T47D (cell line): ENCODE data around the gene PPP1R3A.
"Not testable (repeated sequence)": the region's sequence is repeated elsewhere in the genome, so short reads cannot be mapped to it uniquely, and the experiment has no call there.

Source experiments
- DNase-seq, 2 experiments: peaks; one replicate each; pipeline versions ENCODE4 v3.0.0 to v3.0.0-alpha.2; 2011 to 2012; ENCODE audit warnings: low read depth in 1 of 2, low spot score in 1 of 2
- JUND ChIP-seq: IDR thresholded peaks from 2 replicates; pipeline ENCODE4 v1.6.1; 2012; ENCODE audit warnings: low read depth
- in situ Hi-C: cut with HindIII; loops from 2 replicates; pipeline ENCODE4 v1.10.0; 2016; ENCODE audit warnings: low sequenced_read_pairs, low pct_unique_long_range_greater_than_20kb

Gene PPP1R3A, protein sequence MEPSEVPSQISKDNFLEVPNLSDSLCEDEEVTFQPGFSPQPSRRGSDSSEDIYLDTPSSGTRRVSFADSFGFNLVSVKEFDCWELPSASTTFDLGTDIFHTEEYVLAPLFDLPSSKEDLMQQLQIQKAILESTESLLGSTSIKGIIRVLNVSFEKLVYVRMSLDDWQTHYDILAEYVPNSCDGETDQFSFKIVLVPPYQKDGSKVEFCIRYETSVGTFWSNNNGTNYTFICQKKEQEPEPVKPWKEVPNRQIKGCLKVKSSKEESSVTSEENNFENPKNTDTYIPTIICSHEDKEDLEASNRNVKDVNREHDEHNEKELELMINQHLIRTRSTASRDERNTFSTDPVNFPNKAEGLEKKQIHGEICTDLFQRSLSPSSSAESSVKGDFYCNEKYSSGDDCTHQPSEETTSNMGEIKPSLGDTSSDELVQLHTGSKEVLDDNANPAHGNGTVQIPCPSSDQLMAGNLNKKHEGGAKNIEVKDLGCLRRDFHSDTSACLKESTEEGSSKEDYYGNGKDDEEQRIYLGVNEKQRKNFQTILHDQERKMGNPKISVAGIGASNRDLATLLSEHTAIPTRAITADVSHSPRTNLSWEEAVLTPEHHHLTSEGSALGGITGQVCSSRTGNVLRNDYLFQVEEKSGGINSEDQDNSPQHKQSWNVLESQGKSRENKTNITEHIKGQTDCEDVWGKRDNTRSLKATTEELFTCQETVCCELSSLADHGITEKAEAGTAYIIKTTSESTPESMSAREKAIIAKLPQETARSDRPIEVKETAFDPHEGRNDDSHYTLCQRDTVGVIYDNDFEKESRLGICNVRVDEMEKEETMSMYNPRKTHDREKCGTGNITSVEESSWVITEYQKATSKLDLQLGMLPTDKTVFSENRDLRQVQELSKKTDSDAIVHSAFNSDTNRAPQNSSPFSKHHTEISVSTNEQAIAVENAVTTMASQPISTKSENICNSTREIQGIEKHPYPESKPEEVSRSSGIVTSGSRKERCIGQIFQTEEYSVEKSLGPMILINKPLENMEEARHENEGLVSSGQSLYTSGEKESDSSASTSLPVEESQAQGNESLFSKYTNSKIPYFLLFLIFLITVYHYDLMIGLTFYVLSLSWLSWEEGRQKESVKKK

DNA sequence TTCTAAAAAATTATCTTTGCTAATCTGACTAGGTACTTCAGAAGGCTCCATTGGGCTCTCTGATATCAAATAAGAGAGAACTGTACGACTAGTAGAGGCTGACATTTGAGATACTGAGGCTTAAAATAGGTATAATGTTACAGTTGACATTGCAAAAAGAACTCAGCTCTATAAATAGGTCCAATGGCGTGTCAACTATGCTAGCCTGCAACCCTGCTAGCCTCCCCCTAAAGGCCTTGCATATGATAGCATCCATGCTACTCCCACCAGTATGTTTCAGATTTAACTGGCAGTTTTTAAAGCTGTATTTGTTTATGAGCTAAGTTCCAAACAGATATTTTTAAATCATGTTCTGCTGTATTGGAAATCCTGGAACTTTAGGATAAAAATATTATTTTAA, at the start of gene PPP1R3A:
Gene PPP1R3A, minus strand, starts transcription at position 64 of the 400 bp plus-strand sequence. Its CDS starts 13 bp downstream, at position 51.
- TF ChIP-seq JUND, result no peak
- DNase-seq, result no peak
- in situ Hi-C loops, result no loop called here

DNA sequence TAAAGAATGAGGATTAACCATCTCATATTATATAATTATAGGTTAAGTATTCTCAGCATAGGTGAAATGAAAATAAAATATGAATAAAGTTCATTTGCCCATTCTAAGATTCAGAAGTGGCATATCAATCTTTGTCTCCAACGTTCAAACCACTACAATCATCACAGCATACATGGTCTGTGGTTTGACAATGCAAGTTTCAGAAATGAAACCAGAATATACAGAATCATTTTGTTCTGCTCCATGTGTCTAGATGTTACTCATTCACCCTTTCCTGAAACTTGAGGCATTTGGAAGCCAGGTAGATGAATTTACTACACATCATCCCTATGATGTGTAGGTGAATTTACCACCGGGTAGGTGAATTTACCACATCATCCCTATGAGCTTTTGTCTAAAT, 44.5 kb upstream of the PPP1R3A start:
- TF ChIP-seq JUND, result no peak
- in situ Hi-C loops, result no loop called here
- DNase-seq, result no peak

DNA sequence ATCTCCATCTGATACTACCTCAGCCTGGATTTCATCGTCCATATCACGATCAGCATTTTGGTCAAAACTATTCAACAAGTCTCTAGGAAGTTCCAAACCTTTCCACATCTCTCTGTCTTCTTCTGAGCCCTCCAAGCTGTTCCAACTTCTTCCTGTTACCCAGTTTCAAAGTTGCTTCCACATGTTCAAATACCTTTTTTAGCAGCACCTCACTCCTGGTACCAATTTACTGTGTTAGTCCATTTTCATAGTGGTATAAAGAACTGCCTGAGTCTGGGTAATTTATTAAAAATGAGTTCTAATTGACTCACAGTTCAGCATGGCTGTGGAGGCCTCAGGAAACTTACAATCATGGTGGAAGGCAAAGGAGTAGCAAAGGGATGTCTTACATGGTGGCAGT, 41.1 kb upstream of the PPP1R3A start:
- TF ChIP-seq JUND, result no peak
- in situ Hi-C loops, result no loop called here

DNA sequence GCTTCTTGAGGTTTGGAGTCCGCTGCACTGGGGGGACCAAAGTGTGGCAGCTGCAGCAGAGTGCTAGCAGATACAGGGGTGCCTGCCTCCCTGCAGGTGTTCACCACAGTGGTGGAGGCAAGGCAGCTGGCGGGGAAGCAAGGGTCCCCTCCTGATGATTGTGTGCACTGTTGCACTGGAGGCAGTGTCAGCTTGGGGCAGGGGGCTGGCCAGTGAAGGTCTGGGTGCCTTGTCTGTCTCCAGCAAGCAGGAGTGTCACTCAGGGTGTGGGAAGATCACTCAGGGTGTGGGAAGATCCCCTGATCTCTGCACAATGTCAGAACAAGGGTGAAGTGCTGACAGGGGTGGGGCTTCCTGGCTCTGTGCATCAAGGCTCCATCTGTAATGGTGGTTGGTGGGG, 36.3 kb upstream of the PPP1R3A start:
- in situ Hi-C loops, result no loop called here
- no peak for DNase-seq
- no peak for TF ChIP-seq JUND

More for the DNA sequence above, 41.1 kb upstream of the PPP1R3A start:
- DNase-seq, result no peak

DNA sequence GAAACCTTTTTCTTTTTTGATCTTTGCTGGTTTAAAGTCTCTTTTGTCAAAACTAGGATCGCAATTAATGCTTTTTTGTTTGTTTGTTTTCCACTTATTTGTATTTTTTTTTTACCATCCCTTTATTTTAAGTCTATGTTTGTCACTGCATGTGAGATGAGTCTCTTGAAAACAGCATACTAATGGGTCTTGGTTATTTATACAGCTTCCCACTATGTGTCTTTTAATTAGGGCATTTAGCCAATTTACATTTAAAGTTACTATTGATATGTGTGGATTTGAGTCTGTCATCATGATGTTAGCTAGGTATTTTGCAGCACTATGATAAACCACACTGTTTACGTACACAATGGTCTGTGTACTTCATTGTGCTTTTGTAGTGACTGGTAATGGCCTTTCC, 34.7 kb upstream of the PPP1R3A start:
- in situ Hi-C loops, result no loop called here
- no peak for TF ChIP-seq JUND
- no peak for DNase-seq

DNA sequence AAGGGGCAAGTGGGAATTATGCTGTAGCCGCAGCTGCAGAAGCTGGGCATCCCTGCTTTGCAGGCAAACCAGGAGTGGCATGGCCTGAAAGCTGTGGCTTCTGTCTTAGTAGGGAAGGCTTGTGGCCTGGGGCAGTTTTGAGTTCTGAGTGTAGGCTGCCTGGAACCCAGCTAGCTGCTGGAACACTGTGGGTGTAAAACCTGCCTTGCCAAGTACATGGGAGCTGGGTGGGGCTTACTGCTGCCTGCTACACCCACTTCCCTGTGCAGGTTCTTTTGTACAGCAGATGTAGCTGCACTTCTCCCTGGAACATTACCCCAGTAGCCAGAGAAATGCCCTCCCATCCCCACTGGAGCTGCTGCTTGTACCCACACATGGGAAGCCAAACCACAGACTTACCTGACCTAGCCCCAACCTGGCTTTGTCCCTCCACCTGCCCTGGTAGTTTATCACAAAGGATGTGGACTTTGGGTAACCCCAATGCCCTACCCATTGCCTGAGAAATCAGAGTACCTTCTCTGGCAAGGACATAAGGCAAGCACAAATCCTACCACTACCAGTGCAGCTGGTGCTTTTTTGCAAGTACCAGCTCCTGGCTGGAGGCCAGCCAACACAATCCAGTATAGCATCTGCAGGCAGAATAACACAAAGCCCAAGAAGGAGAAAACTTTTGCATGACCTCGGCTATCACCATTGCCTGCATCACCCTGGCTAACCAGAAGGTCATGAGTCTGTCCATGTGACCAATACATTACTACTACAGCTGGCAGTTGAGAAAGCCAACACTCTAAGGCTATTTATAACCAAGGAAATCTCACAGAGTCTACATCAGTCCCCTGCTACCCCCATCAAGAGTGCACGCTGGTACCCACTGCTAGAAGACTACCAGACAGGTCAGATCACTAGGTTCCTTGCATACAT, 26.5 kb upstream of the PPP1R3A start:
- DNase-seq, result peak in 1 of 2 experiments; percentile 14
- no peak for TF ChIP-seq JUND
- in situ Hi-C loops, result no loop called here

DNA sequence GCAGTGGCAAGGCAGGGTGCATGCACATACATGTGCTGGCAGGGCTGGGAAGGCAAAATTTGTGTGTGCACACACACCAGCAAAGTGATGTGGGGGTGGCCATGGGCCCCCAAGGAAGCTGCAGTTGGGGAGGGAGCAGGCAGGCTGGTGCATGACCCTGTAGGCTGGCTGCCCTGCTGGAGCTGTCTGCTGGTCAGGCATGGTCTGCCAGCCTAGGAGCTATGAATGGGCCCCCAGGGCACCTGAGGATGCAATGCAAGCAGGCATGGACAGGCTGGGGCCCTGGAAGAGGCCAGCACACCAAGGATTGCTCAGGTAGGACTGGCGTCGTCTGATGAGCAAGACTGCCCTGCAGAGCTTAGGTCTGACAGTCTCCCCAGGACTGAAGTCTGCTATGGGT, 18.2 kb upstream of the PPP1R3A start:
- in situ Hi-C loops, result no loop called here
- no peak for TF ChIP-seq JUND
- no peak for DNase-seq

DNA sequence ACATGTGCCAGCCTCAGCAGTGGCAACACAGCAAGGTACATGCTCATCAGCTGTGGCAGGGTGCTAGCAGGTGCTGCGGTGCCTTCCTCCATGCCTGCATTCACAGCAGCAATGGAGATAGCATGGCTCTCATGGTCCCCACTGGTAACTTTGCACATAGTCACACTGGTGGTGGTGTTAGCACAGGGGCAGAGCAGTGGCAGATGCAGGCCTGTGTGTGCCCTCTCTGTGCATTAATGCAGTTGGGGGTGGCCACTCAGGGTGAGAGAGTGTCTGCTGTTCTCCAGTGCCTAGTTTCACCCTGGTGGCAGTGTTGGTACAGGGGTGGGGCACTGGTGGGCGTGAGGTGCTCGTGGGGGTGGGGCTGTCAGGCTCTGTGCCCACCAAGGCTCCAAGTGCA, 17.7 kb upstream of the PPP1R3A start:
- DNase-seq, result no peak
- in situ Hi-C loops, result no loop called here
- no peak for TF ChIP-seq JUND

DNA sequence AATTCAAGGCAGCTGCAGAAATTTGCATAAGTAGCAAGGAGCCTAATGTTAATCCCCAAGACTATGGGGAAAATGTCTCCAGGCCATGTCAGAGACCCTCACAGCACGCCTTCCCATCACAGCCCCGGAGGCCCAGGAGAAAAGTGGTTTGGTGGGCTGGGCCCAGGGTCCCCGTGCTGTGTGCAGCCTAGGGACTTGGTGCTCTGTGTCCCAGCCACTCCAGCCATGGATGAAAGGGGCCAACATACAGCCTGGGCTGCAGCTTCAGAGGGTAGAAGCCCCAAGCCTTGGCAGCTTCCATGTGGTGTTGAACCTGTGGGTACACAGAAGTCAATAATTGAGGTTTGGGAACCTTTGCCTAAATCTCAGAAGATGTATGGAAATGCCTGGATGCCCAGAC, 10.6 kb upstream of the PPP1R3A start:
- in situ Hi-C loops, DNase-seq: not testable (repeated sequence)

DNA sequence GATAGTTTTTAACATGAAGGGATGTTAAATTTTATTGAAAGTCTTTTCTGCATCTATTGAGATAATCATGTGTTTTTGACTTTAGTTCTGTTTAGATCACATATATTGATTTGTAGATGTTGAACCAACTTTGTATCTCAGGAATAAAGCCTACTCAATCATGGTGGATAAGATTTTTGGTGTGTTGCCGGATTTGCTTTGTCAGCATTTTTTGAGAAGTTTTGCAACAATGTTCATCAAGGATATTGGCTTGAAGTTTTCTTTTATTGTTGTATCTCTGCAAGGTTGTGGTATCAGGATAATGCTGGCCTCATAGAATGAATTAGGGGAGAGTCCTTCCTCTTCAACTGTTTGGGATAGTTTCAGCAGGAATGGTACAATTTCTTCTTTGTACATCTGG, 9.3 kb upstream of the PPP1R3A start:
- in situ Hi-C loops, result no loop called here
- DNase-seq, result no peak
- TF ChIP-seq JUND, result no peak

DNA sequence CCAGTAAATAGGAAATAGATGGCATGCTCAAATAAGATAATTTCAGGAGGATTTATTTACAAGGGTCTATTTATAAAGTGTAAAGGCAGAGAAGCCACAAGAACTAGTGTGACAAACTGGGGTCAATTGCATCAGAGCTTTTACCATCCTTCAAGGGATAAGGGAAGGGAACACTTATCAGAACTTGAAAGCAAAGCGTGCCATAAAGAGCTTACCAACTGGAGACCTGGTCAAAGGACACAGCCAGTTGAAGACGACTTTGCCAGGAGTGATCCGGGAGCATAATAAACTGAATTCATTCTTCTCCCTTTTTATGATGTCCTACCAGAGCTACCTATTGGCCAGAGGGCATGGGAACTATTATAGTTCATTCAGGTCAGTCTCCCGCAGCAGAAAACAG, 3.2 kb upstream of the PPP1R3A start:
- in situ Hi-C loops, result no loop called here
- TF ChIP-seq JUND, result no peak
- DNase-seq, result no peak

DNA sequence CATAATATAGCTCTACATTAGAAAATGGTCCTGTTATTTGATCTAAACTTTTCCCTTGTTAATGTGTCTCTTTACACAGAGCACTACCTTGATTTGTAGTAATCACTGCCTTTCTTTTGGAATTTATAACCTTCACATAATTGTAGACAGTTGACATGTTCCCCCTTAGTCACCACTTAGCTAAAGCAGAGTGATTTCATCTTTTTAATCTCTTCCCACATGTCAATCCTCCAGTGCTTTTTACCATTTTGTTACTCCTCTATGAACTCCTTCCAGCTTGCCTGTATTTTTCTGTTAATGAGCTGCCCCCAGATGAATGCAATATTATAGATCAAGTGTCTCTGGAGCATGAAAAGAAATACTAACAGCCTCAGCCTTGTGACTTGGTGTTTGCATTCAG, 2.6 kb upstream of the PPP1R3A start:
- no peak for TF ChIP-seq JUND
- DNase-seq, result no peak
- in situ Hi-C loops, result no loop called here
